IPS-NIHi7 (cell line): ENCODE measurements around the gene RPL39L.
"Not testable (repeated sequence)": the region's sequence is repeated elsewhere in the genome, so short reads cannot be mapped to it uniquely, and the experiment has no call there.

Experiments
- DNase-seq: peaks from one replicate; pipeline ENCODE4 v3.0.0; 2012; ENCODE audit warnings: mixed read lengths; ENCODE audit errors: extremely low spot score

RPL39L gene

GRCh38 chr3:187139895-187140253 lies 578 bp upstream of the RPL39L start:
- no peak for DNase-seq

GRCh38 chr3:187136936-187137335 lies 2.4 kb downstream of the RPL39L start:
- DNase-seq = no peak

GRCh38 chr3:187136337-187136736 lies 3.0 kb downstream of the RPL39L start:
- DNase-seq = no peak

GRCh38 chr3:187135172-187135690 lies 4.1 kb downstream of the RPL39L start:
- DNase-seq = not testable (repeated sequence)

GRCh38 chr3:187133181-187133580 lies 6.1 kb downstream of the RPL39L start:
- not testable (repeated sequence) for DNase-seq

- DNase-seq = no peak
Measured at GRCh38 chr3:187132666-187133065, 6.6 kb downstream of the RPL39L start.

GRCh38 chr3:187131981-187132380 lies 7.3 kb downstream of the RPL39L start:
- DNase-seq = no peak

GRCh38 chr3:187130346-187131066 lies 8.8 kb downstream of the RPL39L start:
- DNase-seq = no peak

- no peak for DNase-seq
Measured at GRCh38 chr3:187125319-187126031, 13.8 kb downstream of the RPL39L start.

- DNase-seq = no peak
Measured at GRCh38 chr3:187122261-187122660, 17.0 kb downstream of the RPL39L start.

GRCh38 chr3:187120326-187120725 lies 19.0 kb downstream of the RPL39L start:
- no peak for DNase-seq

- no peak for DNase-seq
Measured at GRCh38 chr3:187114511-187114910, 24.8 kb downstream of the RPL39L start.

- peak; percentile 26 for DNase-seq
Measured at GRCh38 chr3:187112934-187113793, 26.1 kb downstream of the RPL39L start.

- DNase-seq = no peak
Measured at GRCh38 chr3:187110156-187110555, 29.1 kb downstream of the RPL39L start.

- DNase-seq = no peak
Measured at GRCh38 chr3:187107989-187108388, 31.3 kb downstream of the RPL39L start.

- DNase-seq = no peak
Measured at GRCh38 chr3:187105700-187106099, 33.6 kb downstream of the RPL39L start.

GRCh38 chr3:187104933-187105332 lies 34.4 kb downstream of the RPL39L start:
- no peak for DNase-seq

GRCh38 chr3:187104342-187104741 lies 35.0 kb downstream of the RPL39L start:
- DNase-seq = no peak

GRCh38 chr3:187103251-187103650 lies 36.0 kb downstream of the RPL39L start:
- DNase-seq = no peak

- no peak for DNase-seq
Measured at GRCh38 chr3:187102073-187102634, 37.1 kb downstream of the RPL39L start.

GRCh38 chr3:187101184-187102072 lies 37.9 kb downstream of the RPL39L start:
- no peak for DNase-seq
